GM13976 (cell line): Measurements from ENCODE around the gene PARD3.

Source experiments
- DNase-seq: peaks from one replicate; pipeline ENCODE4 v3.0.0; 2012; ENCODE audit warnings: low spot score
- CTCF ChIP-seq: IDR thresholded peaks from 2 replicates; pipeline ENCODE4 v1.5.1; 2012; ENCODE audit warnings: borderline replicate concordance, mild to moderate bottlenecking; ENCODE audit not compliant: insufficient read depth; ENCODE audit errors: extremely low read depth, missing control alignments, control extremely low read depth
- in situ Hi-C: fragments of 300-500 bp; cut with MboI; formaldehyde crosslinking; loops from one replicate; pipeline ENCODE4 v1.12.0; 2022; ENCODE audit warnings: low sequenced_read_pairs, mixed read lengths, inconsistent platforms; ENCODE audit not compliant: unreplicated experiment

The PARD3 gene

GRCh38 chr10:34192646-34193045 lies 622.5 kb downstream of the PARD3 start:
- in situ Hi-C loops = no loop called here
- TF ChIP-seq CTCF = no peak
- no peak for DNase-seq

- in situ Hi-C loops = no loop called here
- no peak for DNase-seq
- TF ChIP-seq CTCF = no peak
These were observed 623.7 kb downstream of the PARD3 start for GRCh38 chr10:34191406-34191805.

GRCh38 chr10:34190580-34190979 lies 624.5 kb downstream of the PARD3 start:
- no peak for TF ChIP-seq CTCF
- in situ Hi-C loops = no loop called here
- no peak for DNase-seq

GRCh38 chr10:34189830-34190229 lies 625.3 kb downstream of the PARD3 start:
- in situ Hi-C loops = no loop called here

GRCh38 chr10:34188221-34188620 lies 626.9 kb downstream of the PARD3 start:
- no peak for DNase-seq
- TF ChIP-seq CTCF = no peak
- in situ Hi-C loops = no loop called here

More at GRCh38 chr10:34189830-34190229, 625.3 kb downstream of the PARD3 start:
- no peak for TF ChIP-seq CTCF
- DNase-seq = no peak

- no peak for TF ChIP-seq CTCF
- no peak for DNase-seq
- in situ Hi-C loops = no loop called here
These were observed 627.9 kb downstream of the PARD3 start for GRCh38 chr10:34187201-34187600.

GRCh38 chr10:34186745-34187144 lies 628.4 kb downstream of the PARD3 start:
- DNase-seq = no peak
- no peak for TF ChIP-seq CTCF
- in situ Hi-C loops = no loop called here
